Stomach (tissue), 4 donors: ENCODE data around the gene GDF2.

Experiments used
- CTCF ChIP-seq, 7 experiments: fragments of 450-650 bp in 4 of 7; fragments of 200-600 bp in 3 of 7; sonication (generic) in 3 of 7; IDR thresholded peaks; one replicate each; pipeline ENCODE4 v1.5.1; 2016 to 2019; ENCODE audit warnings: antibody characterized with exemption in 7 of 7, control low read depth in 2 of 7, mild to moderate bottlenecking in 1 of 7
- POLR2A ChIP-seq, 4 donors: fragments of 450-650 bp; IDR thresholded peaks; one replicate each; pipeline ENCODE4 v1.6.1; 2016; ENCODE audit warnings: antibody characterized with exemption in 4 of 4, control low read depth in 2 of 4, mild to moderate bottlenecking in 1 of 4, moderate library complexity in 1 of 4

GRCh38 chr10:47326927-47327330 lies 4.7 kb downstream of the GDF2 start:
- TF ChIP-seq CTCF (IDR thresholded peaks at IDR 0.05) (no peak), POLR2A (IDR thresholded peaks at IDR 0.05) (no peak)
